GM19328 (cell line): Measurements from ENCODE around the gene DPP9.
"Not testable (repeated sequence)": the region's sequence is repeated elsewhere in the genome, so short reads cannot be mapped to it uniquely, and the experiment has no call there.

Source experiments
- ATAC-seq: cut with Tn5 transposase; IDR thresholded peaks from one replicate; pipeline ENCODE4 v1.9.1; 2021; ENCODE audit warnings: mild to moderate bottlenecking, moderate library complexity; ENCODE audit not compliant: unreplicated experiment

DPP9 gene

DNA sequence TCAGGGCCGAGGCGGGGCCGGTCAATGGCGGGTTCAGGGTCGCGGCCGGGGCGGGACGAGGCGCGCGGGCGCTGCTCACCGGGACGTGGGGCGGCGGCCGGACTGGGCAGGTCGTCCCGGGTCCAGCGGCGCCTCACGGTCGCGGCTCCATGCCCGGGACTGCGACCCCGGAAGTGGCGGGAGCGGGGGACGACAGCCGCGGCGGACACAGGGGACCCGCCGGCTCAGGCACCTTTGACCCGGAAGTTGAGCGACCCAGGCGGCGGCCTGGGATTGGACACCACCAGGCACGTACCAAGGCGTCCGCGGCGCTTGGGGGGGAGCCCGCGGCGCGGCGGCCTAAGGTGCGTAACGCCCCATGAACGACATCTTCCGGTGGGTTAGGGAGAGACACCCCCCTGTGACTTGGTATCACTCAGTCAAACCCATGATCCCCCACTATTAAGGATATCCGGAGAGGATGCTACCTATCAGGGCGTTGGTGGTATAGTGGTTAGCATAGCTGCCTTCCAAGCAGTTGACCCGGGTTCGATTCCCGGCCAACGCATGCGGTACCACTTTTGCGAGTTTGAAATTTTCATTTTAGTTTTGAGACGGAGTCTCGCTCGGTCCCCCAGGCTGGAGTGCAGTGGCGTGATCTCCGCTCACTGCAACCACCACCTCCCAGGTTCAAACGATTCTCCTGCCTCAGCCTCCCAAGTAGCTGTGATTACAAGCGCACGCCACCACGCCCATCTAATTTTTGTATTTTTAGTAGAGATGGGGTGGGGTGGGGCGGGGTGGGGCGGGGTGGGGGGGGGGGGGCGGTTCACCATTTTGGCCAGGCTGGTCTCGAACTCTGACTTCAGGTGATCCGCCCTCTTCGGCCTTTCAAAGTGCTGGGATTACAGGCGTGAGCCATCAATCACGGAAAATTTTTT is at the start of gene DPP9:
DPP9 (minus strand) TSS at position 248 of the 920 bp plus-strand sequence. CDS start 3,936 bp downstream, outside the sequence.
- ATAC-seq, result peak; percentile 89

DNA sequence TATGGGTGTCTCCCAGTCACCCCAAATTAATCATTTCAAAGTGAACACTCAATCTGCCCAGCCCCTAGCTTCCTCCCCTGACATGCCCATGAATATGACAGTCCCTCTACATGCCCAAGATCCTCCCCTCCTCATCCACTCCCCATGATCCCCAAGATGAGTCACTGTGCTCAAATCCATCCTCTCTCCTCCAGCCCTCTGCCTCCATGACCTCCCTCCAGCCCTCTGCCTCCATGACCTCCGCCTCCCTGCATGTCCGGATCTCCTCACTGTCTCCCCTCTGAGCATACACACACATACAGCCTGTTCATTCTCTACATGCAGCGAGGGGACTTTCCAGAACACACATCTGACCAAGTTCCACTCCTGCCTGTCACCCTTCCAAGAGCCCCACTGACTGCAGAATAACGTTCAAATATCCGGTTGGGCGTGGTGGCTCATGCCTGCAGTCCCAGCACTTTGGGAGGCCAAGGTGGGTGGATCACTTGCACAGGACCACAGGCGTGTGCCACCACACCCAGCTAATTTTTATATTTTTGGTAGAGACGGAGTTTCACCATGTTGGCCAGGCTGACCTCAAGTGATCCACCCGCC is 49.5 kb upstream of the DPP9 start:
- ATAC-seq, result no peak

DNA sequence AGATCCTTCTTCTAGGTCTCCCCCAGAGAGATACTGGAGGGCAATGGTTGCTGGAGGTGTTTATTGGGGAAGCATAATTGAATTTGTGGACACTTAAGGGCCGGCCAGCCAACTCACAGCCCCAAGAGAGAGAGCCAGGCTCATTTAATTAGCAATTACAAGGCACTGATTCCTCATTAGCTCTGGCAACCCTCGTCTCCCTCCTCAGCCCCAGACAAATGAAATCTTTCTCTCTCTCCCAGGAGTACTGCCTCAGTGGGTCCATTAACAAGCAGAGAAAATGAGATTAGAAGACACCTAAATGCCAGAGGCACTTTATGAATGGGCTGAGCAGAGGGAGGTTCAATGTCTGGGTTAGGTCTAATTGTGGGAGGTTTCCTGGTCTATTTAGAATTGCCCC is 48.9 kb upstream of the DPP9 start:
- ATAC-seq, result no peak

DNA sequence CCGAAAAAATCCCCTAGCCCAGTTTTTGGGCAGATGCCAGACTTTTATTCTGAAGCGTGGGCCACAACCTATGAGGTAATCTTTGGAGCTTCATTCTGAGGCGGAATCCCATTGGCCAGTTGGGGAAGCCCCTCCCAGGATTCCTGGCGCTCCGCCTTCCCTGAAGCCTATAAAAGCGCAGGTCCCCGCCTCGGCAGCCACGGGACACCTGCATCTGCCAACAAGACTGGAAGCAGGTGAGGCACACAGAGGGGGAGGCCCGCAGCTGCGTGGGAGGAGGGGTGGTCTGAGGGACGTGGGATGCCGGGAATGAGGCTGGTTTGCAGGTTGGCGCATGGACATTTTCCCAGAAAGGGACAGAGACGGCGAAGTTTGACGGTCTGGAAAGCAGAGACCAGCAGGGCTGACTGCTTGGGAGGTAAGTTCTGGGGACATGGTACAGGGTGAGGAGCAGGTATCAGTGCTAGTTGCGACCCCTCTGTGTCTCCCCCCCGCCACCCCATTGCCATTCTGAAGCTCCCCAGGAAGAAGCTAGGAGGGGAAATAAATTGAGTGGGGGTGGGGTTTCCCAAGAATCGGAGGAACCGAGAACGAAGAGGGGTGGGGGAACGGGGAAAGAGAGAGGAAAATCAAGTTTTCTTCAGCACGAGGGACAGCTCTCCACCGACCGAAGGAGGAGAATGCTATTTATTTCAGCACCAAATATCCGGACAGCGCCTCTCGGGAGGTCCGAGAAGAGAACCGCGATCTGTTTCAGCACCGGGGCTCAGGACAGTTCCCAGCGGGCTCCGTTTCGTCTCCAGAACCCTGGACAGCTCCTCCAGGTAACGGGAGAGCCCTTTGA is 45.5 kb upstream of the DPP9 start:
- no peak for ATAC-seq

DNA sequence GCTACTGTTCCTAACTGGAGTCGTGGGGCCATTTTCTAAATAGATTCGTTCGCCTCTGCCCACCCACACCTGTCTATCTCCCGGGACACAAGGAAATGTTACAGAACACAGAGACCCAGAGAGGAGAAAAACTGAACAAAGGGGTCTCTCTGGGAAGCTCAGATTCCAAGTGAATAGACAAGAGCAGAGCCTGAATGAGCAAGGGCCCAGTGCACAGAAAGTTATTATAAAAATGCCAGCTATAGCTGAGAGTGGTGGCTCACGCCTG is 40.7 kb upstream of the DPP9 start:
- ATAC-seq, result no peak

DNA sequence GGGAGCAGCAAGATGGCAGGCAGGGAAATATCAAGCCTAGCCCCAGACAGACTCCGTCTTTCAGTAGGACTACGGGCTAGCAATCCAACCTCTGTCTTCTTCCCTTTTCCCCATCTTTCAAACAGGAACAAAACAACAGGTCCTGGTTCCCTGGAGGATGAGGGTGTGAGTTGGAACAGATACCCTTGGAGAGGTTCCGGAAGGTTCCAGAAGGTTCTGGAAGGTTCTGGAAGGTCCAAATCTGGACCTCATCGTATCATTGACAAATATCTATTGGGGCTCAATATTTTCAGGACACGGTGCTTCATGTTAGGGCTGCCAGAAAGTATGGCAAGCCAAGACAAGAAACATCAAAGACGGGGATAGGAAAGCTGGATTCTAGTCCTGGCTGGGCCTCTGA is 39.4 kb upstream of the DPP9 start:
- ATAC-seq, result no peak

DNA sequence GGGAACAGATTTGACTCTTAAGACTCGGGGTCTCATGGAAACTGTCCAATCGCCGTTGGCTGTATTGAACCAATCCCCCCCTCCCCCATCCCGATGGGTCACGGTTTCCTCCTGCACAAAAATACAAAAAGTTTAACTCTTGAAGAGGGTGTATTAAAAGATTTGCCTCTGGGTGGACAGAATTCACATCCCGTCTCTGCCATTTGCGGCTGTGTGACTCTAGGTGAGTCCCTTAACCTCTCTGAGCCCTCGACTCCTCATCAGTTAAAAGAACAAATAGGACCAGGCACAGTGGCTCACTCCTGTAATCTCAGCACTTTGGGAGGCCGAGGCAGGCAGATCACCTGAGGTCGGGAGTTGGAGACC is 36.6 kb upstream of the DPP9 start:
- ATAC-seq, result no peak

DNA sequence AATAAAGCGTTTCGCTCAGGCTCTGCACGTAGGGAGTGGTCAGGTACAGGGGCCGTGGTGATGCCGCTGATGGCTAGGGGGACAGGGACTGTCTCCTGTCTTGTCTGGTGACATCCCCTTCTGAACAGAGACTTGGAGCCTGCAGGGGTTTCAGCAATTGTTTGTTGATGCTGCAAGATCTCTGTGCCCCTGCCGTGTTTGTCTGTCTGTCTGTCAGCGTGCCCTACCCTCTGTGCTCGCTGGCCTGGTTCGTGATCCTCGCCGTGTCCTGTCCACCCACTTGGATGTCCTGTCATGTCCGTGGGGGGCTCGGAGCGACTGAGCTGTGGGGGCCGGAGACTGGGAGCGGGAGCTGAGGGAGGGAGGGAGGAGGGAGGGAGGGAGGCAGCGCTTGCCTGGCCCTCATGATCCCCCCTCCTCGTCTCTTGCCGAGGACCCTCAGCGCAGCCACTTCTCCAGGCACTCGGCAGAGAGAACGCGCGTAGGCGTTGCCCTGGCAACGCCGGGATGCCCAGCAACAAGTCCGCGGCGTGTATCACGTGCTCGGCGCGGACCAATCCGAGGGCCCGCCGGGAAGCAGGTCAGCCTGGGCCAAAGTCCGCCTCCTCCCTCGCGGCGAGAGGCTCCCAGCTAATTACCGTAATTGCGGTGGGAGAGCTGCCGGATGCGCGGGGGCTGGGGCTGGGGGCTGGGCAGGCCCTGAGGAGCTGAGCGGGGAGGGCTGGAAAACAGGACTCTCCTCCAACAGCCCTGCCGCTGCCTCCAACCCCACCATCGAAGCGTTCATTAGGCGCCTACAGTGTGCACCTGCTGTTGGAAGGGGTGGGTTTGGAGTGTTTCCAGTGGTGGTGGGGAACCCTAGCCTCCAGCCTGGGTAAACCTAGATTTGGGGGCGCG is 36.0 kb upstream of the DPP9 start:
- no peak for ATAC-seq

DNA sequence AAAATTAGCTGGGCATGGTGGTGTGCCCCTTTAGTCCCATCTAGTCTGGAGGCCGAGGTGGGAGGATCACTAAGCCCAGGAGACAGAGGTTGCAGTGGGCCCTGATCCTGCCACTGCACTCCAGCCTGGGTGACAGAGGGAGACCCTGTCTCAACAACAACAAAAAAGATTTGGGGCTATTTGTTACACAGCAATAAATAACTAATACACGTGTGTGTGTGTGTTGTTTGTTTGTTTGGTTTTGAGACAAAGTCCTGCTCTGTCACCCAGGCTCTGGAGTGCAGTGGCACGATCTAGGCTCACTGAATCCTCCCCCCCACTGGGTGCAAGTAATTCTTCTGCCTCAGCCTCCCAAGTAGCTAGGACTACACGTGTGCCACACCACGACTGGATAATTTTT is 35.0 kb upstream of the DPP9 start:
- ATAC-seq, result no peak

DNA sequence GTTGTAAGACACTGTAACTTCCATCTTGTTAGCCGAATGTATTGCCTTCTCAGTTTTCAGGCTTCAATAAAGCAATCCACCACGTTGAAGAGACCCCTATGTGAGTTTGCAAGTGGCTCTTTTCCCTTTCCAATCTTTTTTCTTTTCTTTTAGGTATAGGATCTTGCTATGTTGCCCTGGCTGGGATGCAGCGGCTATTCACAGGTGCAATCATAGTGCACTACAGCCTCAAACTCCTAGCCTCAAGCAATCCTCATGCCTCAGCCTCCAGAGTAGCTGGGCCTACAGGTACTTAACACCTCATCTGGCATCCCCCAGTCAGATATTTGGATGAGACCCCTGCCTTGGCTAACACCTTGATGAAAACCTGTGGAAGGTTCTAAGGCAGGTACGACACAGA is 34.4 kb upstream of the DPP9 start:
- ATAC-seq, result no peak

DNA sequence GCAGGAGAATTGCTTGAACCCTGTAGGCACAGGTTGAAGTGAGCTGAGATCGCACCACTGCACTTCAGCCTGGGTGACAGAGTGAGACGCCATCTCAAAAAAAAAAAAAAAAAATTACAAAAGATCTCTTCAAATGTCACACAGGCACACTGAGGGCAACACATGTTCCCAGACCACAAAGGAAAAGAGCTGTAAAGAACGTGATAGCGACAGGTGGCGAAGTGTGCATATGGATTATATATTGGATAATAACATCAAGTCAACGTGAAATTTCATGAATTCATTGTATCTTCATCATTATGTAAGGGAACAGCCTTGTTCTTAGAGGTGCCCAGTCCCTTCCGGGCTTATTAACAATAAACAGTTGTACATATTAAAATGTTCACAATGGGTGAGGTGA is 31.8 kb upstream of the DPP9 start:
- no peak for ATAC-seq

DNA sequence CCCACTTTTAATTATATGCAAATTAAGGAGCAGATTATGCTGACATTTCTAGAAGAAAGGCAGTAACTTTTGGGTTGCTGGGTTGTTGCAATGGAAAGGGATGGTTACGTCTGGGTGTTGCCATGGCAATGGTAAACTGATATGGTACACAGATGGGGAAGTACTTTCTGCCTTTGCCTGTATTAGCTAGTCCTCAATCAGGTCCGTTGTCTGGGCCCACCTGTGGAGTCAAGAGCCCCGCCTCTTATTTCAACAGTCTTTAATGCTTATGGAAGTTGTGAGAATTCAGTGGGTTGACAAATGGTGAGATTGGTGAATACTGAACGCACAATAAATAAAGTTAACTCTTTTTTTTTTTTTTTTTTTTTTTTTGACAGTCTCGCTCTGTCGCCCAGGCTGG is 30.6 kb upstream of the DPP9 start:
- no peak for ATAC-seq

DNA sequence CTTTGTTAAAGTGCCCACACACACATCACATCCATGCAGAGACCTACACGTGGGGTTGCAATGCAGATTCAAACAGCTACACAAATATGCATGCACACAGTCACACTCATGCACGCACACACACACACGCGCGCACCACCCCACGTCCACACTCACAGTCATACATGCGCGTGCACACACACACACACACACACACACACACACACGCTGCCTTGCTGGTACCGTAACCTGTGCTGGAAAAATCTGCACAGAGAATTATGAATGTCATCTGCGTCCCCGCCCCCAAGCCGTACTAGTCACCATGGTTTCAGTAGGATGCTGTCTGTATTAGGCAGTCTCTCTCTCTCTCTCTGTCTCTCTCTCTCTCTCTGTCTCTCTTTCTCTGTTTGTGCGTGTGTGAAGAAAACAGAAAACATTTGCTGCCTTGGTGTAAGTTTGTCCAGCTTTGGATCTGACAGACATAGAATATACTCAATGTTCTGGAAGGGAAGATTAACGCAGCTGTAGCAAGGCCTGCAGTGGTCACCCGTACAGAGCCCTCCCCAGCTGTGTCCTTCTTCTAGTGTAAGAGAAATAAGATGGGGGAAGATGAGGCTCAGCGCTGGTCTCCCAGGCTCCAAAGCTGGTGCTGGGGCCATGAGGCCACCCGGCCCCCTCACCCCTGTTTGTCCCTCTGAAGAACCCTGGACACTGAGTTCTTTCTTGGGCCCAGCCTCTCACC is 26.4 kb upstream of the DPP9 start:
- ATAC-seq, result no peak

DNA sequence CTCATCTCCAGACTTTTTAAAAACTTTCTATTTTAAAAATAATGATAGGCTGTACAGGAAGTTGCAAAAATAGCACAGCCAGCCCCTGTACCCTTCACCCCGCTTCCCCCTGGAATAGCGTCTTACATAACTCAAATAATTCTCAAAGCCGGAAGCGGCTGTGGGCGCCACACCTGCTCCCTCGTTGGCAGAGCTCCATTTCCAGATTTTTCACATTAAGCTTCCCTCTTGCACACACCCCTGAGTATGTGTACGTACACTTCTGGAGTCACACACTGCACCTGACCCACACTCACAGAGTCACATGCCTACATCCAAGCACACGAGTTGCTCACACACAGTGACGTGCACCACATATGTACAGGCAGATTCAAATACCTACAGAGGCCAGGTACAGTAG is 24.9 kb upstream of the DPP9 start:
- no peak for ATAC-seq

DNA sequence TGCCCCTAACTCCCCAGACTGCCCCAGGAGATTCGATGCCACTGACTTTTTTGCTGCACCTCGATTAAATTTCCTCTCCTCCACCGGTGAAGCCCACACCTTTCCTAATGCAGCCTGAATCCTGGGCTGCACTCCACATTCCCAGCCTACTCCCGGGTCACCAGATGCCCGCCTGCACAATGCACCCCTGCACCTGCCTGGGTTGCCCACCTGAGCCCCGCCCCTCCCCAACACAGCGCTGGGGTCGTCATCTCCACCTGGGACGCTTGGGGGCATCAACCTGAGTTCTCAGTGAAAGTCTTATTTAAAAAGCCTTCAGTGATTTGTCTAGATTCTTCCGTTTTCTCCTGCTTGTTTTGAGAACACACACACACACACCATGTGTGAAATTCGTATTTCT is 24.5 kb upstream of the DPP9 start:
- no peak for ATAC-seq

DNA sequence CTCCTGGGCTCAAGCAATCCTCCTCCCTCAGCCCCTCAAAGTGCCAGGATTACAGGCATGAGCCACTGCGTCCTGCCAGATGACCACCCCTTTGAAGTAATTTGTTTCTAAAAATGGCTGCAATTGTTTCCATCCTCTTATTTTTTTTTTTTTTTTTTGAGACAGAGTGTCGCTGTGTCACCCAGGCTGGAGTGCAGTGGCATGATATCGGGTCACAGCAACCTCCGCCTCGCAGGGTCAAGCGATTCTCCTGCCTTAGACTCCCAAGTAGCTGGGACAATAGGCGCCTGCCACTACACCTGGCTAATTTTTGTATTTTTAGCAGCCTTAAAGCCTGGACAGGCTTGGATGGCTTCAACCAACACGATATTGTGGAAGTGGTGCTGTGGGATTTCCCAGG is 22.3 kb upstream of the DPP9 start:
- ATAC-seq, result no peak

DNA sequence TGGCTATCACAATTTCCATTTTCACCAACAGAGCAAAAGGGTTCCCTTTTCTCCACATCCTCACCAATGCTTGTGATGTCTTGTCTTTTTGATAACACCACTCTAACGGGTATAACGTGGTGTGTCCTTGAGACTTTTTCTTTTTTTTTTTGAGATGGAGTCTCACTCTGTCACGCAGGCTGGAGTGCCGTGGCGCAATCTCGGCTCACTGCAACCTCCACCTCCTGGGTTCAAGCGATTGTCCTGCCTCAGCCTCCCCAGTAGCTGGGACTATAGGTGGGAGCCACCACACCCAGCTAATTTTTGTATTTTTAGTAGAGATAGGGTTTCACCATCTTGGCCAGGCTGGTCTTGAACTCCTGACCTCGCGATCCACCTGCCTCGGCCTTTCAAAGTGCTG is 21.5 kb upstream of the DPP9 start:
- ATAC-seq, result not testable (repeated sequence)

DNA sequence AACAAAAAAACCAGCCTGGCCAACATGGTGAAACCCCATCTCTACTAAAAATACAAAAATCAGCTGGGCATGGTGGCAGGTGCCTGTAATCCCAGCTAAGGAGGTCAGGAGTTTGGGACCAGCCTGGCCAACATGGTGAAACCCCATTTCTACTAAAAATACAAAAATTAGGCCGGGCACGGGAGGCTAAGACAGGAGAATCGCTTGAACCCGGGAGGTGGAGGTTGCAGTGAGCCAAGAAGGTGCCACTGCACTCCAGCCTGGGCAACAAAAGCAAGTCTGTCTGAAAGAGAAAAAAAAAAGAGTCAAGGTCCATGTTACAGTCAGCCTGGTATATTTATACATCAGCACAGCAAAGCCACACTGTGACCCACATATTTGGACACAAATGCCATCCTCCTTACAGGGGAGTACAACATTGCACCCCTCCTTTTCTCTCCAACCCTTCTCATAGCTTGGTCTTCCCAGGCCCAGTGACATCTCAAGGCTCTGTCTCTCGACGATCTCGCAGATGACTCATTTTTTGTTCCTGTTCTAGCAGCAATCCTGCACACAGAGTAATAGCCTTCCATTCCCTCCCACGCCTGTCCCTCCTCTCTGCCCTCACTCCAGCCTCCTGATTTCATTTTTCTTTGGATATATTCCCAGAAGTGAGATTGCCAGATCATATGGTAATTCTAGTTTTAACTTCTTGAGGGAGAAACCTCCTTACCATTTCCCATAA is 21.0 kb upstream of the DPP9 start:
- ATAC-seq, result no peak
